Omental fat pad (tissue), 4 donors: ENCODE data around the gene MANEAL. TPM values are rescaled to one million over a fixed set of nuclear protein-coding genes. Genes with fewer than 3 reads are reported as not detected.

Source experiments
- ATAC-seq: fragments of 150-250 bp; one replicate; pipeline ENCODE4 v1.9.1; 2016; ENCODE audit warnings: mild to moderate bottlenecking, moderate library complexity; ENCODE audit not compliant: low FRiP score
- DNase-seq: peaks from one replicate; pipeline ENCODE4 v3.0.0-alpha.2; 2019; ENCODE audit warnings: low spot score
- CTCF ChIP-seq, 3 donors: fragments of 450-650 bp; IDR thresholded peaks; one replicate each; pipeline ENCODE4 v1.5.1; 2016 to 2017; ENCODE audit warnings: antibody characterized with exemption in 3 of 3, mild to moderate bottlenecking in 3 of 3, moderate library complexity in 2 of 3
- total RNA-seq, 4 donors: library from RNA; depleted of rRNA; stranded (reverse); fragments of >200 nt; gene quantifications; one replicate each; pipeline ENCODE4 v1.1.0, GENCODE V29; 2016

The MANEAL gene
- total RNA-seq, 4 donors from 2014 or later: 0.79 to 1.4 (median 1.1) TPM

GRCh38 chr1:37813529-37814145 lies 20.0 kb downstream of the MANEAL start:
- TF ChIP-seq CTCF (IDR thresholded peaks at IDR 0.05): no peak
- no peak for ATAC-seq

GRCh38 chr1:37814252-37814651 lies 20.6 kb downstream of the MANEAL start:
- no peak for ATAC-seq
- TF ChIP-seq CTCF (IDR thresholded peaks at IDR 0.05): no peak
- no peak for DNase-seq

More at GRCh38 chr1:37813529-37814145, 20.0 kb downstream of the MANEAL start:
- no peak for DNase-seq

GRCh38 chr1:37817481-37817880 lies 23.8 kb downstream of the MANEAL start:
- no peak for TF ChIP-seq CTCF (IDR thresholded peaks at IDR 0.05)
- DNase-seq (no peak), ATAC-seq (no peak)

- no peak for ATAC-seq
Observed at GRCh38 chr1:37821481-37821880, 27.8 kb downstream of the MANEAL start.

GRCh38 chr1:37822906-37823815 lies 29.5 kb downstream of the MANEAL start:
- TF ChIP-seq CTCF (IDR thresholded peaks at IDR 0.05): no peak
- DNase-seq: no peak
- no peak for ATAC-seq

More at GRCh38 chr1:37821481-37821880, 27.8 kb downstream of the MANEAL start:
- no peak for DNase-seq
- TF ChIP-seq CTCF (IDR thresholded peaks at IDR 0.05): no peak

GRCh38 chr1:37824001-37824400 lies 30.4 kb downstream of the MANEAL start:
- no peak for TF ChIP-seq CTCF (IDR thresholded peaks at IDR 0.05)
- no peak for DNase-seq
- no peak for ATAC-seq
